ENCODE measurements around the gene SULT1A3.
"Not testable (repeated sequence)": the region's sequence is repeated elsewhere in the genome, so short reads cannot be mapped to it uniquely, and the experiment has no call there.

Gene SULT1A3

GRCh38 chr16:30187556-30187865 is 11.5 kb upstream of the SULT1A3 start:
- FAIRE-seq: no peak

GRCh38 chr16:30187971-30188561 is 11.0 kb upstream of the SULT1A3 start:
- no peak for FAIRE-seq

GRCh38 chr16:30191158-30191557 is 7.9 kb upstream of the SULT1A3 start:
- FAIRE-seq: not testable (repeated sequence)

GRCh38 chr16:30193098-30193497 is 6.0 kb upstream of the SULT1A3 start:
- FAIRE-seq: not testable (repeated sequence)

- FAIRE-seq: peak; percentile 99
Observed at GRCh38 chr16:30193615-30194014, 5.4 kb upstream of the SULT1A3 start, which contains the start of the genes BOLA2B and SLX1A. Gene BOLA2B, minus strand, starts transcription at chr16:30193666. Its CDS starts 71 bp downstream, at chr16:30193595. Gene SLX1A, plus strand, starts transcription at chr16:30193875. Its CDS starts 210 bp downstream, at chr16:30194085.

GRCh38 chr16:30194172-30194925 is 4.7 kb upstream of the SULT1A3 start:
- peak; percentile 70 for FAIRE-seq

GRCh38 chr16:30197001-30197400 is 2.1 kb upstream of the SULT1A3 start:
- FAIRE-seq: not testable (repeated sequence)

- not testable (repeated sequence) for FAIRE-seq
Observed at GRCh38 chr16:30199608-30200343, 721 bp downstream of the SULT1A3 start.

- not testable (repeated sequence) for FAIRE-seq
Observed at GRCh38 chr16:30205541-30206236, 6.6 kb downstream of the SULT1A3 start.

GRCh38 chr16:30206252-30206651 is 7.2 kb downstream of the SULT1A3 start:
- not testable (repeated sequence) for FAIRE-seq

- FAIRE-seq: peak; percentile 51
Observed at GRCh38 chr16:30207063-30207704, 8.1 kb downstream of the SULT1A3 start.

GRCh38 chr16:30209032-30209431 is 10.0 kb downstream of the SULT1A3 start:
- not testable (repeated sequence) for FAIRE-seq

- not testable (repeated sequence) for FAIRE-seq
Observed at GRCh38 chr16:30211414-30211813, 12.4 kb downstream of the SULT1A3 start.

- FAIRE-seq: not testable (repeated sequence)
Observed at GRCh38 chr16:30217082-30217481, 18.0 kb downstream of the SULT1A3 start.

GRCh38 chr16:30248379-30248778 is 49.3 kb downstream of the SULT1A3 start, which contains the start of gene NPIPB13:
Gene NPIPB13, minus strand, starts transcription at chr16:30248479. Its CDS starts 2,906 bp downstream, at chr16:30245573.
- FAIRE-seq: not testable (repeated sequence)
